Stimulated activated CD4-positive, alpha-beta T cell treated with anti-CD3 and anti-CD28 coated beads, Interleukin-1b, Interleukin-23, amount 100 ng/mL, for 4 hours (primary cell): ENCODE data around the gene AADAC.
"Not testable (repeated sequence)": the region's sequence is repeated elsewhere in the genome, so short reads cannot be mapped to it uniquely, and the experiment has no call there.

ENCODE experiments used
- DNase-seq, 2 donors: peaks; one replicate each; pipeline ENCODE4 v3.0.0-alpha.2; 2020; ENCODE audit warnings: low read depth in 2 of 2

Gene AADAC, protein sequence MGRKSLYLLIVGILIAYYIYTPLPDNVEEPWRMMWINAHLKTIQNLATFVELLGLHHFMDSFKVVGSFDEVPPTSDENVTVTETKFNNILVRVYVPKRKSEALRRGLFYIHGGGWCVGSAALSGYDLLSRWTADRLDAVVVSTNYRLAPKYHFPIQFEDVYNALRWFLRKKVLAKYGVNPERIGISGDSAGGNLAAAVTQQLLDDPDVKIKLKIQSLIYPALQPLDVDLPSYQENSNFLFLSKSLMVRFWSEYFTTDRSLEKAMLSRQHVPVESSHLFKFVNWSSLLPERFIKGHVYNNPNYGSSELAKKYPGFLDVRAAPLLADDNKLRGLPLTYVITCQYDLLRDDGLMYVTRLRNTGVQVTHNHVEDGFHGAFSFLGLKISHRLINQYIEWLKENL

DNA sequence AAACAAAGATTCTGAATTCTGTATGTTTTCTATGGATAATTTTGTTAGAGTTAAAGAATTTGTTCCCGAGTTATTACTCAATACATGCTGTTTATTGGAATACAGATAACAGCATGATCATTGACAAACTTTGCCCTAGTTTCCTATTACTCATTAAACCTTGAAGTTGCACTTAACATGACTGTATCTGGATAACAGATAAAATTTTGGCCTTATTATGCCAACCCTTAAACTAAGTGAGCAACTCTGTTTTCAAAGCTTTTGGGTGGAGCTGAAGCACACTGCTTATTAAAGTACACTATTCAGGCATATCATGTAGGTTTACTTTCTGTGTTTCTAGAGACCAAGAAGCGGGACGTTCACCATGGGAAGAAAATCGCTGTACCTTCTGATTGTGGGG is at the start of gene AADAC:
AADAC (plus strand) TSS at position 318 of the 400 bp plus-strand sequence; CDS start at position 365, 47 bp downstream.
- no peak for DNase-seq

GRCh38 chr3:151764699-151765098 is 49.2 kb upstream of the AADAC start:
- DNase-seq: not testable (repeated sequence)

GRCh38 chr3:151765685-151766084 is 48.2 kb upstream of the AADAC start:
- DNase-seq: no peak

DNA sequence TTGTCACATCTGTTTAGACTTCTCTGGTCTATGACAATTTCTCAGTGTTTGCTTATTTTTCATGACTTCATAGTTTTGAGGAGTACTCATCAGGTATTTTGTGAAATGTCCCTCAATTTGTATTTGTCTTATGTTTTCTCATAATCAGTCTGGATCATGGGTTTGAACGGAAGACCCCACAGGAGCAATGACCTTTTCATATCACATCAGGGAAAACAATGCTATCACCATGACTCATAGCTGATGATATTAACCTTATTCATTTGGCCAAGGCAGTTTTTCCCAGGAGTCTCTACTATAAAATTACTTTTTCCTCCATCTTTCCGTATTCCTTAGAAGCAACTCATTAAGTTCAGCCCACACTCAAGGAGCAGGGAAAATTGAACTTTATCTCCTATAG is 47.5 kb upstream of the AADAC start:
- DNase-seq: no peak

GRCh38 chr3:151768393-151768930 is 45.5 kb upstream of the AADAC start:
- DNase-seq: no peak

GRCh38 chr3:151769175-151769574 is 44.7 kb upstream of the AADAC start:
- no peak for DNase-seq

DNA sequence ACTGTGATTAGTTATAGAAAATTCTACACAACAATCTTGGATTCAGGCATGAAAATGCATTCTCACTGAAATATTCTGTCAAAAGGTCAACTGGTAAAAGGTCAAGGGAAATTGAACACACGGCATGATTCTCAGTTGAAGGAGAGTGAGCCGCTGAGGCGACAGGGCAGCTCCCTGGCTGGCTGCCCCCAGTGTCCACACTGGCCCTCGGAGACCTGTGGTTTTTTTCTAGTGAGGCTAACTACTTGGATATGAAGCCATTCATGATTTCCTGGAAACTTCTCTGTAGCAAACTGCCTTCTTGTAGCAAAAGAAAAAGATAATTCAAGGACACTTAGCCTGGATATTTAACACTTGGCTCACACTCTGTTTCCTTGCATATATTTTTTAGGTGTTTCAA is 43.0 kb upstream of the AADAC start:
- no peak for DNase-seq

DNA sequence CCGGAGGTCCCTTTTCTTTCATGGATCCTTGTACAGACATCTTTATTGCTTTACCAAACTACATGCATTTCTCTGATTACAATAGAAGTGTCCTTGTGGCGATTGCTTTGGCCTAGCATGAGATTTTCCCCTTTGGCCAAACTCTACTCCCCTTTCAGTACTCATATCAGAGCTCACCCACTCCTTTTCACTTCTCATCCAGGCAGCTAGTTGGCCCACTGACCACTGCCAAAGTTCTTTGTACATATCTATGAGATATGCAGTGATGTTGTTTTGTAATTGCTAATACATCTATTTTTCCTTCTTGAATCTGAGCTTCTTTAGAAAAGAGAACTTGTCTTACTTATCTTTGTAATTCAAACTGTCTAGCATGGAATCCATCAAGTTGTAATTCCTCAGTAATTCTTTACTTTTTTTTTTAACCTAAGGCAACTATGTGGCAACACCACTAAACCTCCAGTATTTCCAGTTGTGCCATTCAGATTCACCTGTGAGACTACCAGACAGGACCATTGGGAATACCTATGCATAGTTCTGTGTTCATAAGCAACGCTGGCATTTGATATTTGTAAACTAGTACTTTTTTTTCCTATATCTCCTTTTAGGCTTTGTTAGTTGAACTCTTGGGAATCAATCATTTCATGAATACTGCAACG is 41.0 kb upstream of the AADAC start:
- DNase-seq: no peak

DNA sequence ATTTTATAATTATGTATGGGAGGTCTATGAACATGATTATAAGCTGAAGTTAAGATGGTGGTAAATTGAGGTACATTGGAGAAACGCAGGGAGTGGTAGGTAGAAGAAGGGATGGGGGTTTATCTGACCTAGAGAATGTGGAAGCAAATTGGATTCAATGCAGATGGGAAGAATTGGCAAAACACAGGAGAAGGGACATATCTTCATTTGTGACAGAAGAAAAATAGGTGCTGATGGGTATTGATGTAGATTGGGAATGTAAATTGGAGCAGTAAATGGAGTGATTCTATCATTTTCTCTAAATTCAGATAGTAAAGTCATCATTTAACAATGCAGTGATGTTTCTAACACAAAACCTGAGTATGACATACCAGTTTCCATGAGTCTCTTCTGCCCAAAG is 39.7 kb upstream of the AADAC start:
- no peak for DNase-seq

DNA sequence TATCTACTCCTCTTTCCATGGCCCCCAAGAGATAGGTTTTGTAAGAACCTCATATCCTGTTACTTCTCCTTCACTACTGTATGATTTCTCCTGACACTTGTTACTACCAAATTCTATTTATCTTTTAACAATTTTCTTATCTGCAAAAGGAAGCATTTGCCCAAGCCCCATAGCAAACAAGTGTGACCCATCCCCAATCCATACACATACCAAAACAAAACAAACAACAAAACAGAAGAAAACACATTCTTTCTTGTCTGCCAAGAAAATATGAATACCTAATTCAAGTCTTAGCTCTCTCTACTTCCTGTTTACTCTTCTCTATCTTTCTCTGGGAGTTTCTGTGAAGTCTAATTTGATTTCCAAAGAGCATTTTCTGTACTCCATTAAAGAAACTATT is 39.0 kb upstream of the AADAC start:
- DNase-seq: no peak

- no peak for DNase-seq
Observed at GRCh38 chr3:151775314-151776258, 38.3 kb upstream of the AADAC start.

- no peak for DNase-seq
Observed at GRCh38 chr3:151776259-151776740, 37.6 kb upstream of the AADAC start.

- no peak for DNase-seq
Observed at GRCh38 chr3:151777880-151778279, 36.0 kb upstream of the AADAC start.

DNA sequence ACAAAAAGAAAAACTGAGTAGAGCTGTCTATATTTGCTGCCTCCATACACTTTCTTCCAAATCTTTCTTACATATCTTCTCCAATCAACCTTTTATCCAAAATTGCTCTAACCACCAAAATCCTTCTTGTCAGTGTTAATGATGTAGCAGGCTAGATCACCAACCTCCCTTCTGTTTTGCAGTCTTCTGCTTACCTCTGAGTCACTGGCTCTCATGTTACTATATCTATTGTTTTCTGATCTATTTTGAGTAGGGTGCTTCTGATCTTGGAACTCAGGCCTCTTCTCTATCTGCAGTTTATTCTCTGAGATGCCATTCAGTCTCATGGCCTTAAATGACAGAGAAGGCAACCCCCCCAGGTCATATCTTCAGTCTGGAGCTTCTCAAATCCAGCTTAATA is 26.3 kb upstream of the AADAC start:
- no peak for DNase-seq

GRCh38 chr3:151788401-151788800 is 25.5 kb upstream of the AADAC start:
- no peak for DNase-seq

DNA sequence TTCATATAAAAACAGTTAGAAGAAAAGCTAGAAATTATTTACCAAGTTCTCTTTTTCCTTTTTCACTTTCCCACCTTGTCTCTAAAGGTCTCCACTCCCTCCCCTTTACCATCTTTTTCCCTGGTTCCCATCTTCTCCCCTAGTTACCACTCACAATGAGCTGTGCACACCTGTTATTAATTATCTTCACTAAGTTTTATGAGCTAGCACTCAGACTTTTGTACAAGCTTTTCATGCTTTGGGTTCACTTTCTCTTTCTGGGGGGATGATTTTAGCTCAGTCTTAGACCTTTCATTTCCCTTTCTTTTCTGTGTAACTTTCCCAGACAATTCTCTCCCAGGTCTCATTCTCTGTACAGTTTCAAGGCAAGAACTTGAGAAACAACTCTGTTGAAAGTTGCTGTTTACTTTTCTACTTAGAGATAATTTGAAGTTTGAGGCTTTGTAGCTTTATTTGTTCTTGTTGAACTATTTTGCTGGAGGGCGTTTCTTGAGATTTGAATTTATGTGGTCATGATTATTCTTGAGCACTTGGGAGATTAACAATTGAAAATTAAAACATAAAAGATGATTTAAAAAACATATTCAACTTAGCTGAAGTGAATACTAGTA is 24.0 kb upstream of the AADAC start:
- no peak for DNase-seq

DNA sequence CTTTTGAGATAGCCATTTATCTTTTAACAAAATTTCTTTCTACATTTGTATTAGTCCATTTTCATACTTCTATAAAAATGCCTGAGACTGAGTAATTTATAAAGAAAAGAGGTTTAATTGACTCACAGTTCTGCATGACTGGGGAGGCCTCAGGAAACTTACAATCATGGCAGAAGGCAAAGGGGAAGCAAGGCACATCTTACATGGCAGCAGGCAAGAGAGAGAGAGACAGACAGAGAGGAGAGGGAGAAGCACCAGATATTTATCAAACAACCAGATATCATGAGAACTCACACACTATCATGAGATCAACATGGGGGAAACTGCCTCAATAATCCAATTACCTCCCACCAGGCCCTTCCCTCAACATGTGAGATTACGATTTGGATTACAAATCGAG is 23.2 kb upstream of the AADAC start:
- not testable (repeated sequence) for DNase-seq

DNA sequence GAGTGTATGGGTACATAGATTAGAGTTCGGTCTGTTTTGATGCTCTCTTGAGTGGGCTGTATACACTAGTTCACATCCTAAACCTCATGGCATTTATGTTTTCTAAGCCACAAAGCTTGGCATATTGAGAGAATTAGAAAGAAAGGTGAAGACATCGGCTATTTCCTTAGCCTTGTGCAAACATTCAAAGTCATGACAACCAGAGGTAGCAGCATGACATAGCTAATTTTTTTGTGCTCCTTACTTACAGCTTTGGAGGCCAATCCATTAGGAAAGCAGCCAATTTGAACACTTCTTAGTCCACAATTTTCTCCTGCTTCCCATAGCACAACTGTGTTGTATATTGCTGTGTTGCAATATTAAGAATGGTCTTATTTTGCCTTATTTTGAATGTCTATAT is 21.5 kb upstream of the AADAC start:
- DNase-seq: no peak

DNA sequence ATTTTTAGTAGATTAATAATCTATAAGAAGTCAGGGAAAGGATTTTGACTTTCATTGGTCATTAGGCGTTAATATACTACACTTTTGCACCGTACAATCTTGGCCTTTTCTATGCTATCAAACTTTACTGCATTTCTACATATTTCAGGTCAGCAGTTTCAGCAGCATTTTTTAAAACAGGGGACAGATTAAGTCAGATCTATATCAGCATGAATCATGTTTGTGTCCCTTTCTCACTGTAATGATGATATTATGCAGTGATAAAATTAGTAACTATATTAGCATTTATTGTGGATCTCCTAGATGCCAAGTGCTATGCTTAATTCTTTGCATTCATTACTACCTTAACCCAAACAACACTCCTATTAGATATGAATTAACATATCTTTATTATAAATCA is 20.3 kb upstream of the AADAC start:
- no peak for DNase-seq

- DNase-seq: no peak
Observed at GRCh38 chr3:151794080-151794479, 19.8 kb upstream of the AADAC start.

DNA sequence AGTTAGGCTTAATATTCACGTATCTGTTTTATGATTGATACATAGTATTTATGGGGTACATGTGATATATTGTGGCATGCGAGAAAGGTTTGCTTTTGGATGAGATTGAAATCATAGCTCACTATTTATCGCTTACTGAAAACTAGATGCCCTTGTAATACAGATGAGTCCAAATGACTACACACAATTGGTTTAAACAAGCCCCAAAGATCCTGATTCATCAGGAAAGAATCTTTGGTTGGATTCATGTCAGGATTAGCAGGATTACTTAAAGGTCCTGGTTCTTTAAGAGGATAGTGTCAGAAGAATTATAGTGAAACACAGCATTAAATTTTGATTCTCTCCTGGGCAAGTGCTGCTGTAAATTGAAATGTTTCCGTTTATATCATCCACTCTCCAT is 18.6 kb upstream of the AADAC start:
- no peak for DNase-seq
